A673 (cell line): ENCODE measurements around the gene VPS72.

Experiments used
- EZH2 ChIP-seq: fragments of 200-600 bp; sonication (generic); IDR thresholded peaks from 2 replicates; pipeline ENCODE4 v1.6.1; 2017; ENCODE audit warnings: borderline replicate concordance, low read depth, mild to moderate bottlenecking, mixed read lengths, antibody characterized with exemption, low read length; ENCODE audit not compliant: poor library complexity, severe bottlenecking
- TF ChIP-seq, protein P1 (sequence below): fragments of 300-800, 200-600 bp; sonication (generic); conservative IDR thresholded peaks from 2 replicates; pipeline ENCODE4 v1.5.1; 2017; ENCODE audit warnings: low read depth, mild to moderate bottlenecking, antibody characterized with exemption, low read length, moderate library complexity, mixed read lengths

DNA sequence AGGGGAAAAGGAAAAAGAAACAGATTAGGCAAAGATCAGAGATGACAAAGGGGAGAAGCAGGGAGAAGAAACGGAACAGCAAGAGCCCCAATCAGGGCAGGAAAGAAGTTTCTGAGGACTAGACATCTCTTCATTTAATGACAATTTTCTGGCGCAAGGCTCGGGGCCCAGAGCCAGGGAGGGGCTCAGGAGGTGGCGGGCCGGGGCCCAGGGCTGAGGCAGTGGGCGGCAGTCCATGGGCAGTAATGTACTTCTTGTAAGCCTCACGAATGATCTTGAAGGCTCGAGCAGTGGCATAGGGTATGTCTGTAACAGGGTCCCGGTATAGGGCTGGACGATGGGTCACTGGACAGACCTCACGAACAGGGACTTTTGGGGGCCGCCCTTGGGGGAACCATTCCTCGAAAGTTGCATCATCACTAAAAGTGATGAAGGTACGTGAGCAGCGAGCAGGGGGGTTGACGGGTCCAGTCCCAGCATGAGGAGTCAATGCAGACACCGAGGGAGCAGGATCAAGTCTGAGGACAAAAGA lies 13.4 kb downstream of the VPS72 start:
- TF ChIP-seq, protein P1, sequence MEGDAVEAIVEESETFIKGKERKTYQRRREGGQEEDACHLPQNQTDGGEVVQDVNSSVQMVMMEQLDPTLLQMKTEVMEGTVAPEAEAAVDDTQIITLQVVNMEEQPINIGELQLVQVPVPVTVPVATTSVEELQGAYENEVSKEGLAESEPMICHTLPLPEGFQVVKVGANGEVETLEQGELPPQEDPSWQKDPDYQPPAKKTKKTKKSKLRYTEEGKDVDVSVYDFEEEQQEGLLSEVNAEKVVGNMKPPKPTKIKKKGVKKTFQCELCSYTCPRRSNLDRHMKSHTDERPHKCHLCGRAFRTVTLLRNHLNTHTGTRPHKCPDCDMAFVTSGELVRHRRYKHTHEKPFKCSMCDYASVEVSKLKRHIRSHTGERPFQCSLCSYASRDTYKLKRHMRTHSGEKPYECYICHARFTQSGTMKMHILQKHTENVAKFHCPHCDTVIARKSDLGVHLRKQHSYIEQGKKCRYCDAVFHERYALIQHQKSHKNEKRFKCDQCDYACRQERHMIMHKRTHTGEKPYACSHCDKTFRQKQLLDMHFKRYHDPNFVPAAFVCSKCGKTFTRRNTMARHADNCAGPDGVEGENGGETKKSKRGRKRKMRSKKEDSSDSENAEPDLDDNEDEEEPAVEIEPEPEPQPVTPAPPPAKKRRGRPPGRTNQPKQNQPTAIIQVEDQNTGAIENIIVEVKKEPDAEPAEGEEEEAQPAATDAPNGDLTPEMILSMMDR: no peak
- TF ChIP-seq EZH2: no peak
